GM12878 (cell line): ENCODE measurements around the gene PUSL1. TPM values are rescaled to one million over a fixed set of nuclear protein-coding genes. Genes with fewer than 3 reads are reported as not detected.

Experiments
- ATAC-seq: fragments of 200-7000 bp; cut with Tn5 transposase; 3 replicates; pipeline ENCODE4 v1.9.1; 2020; ENCODE audit warnings: mild to moderate bottlenecking, moderate library complexity
- BruUV-seq: library from RNA; stranded (reverse); fragments of 400-500 nt; replicated peaks from 2 replicates; lab custom pipeline; 2021; lab: Mats Ljungman, UMichigan
- CTCF ChIA-PET: fragments of 300-600 bp; sonication (Branson Sonifier 250); formaldehyde crosslinking; extraction: SDS; loops from one replicate; lab custom pipeline; 2021; ENCODE audit warnings: inconsistent platforms; lab: Yijun Ruan, JAX
- POLR2A ChIA-PET: fragments of 350-600 bp; formaldehyde crosslinking; extraction: SDS; loops from one replicate; lab custom pipeline; 2021; ENCODE audit warnings: inconsistent platforms; lab: Charles Lee
- RAD21 ChIA-PET: fragments of 300-600 bp; sonication (Branson Sonifier 250); formaldehyde crosslinking; loops from one replicate; lab custom pipeline; 2023; ENCODE audit warnings: antibody characterized with exemption; ENCODE audit not compliant: unreplicated experiment; lab: Charles Lee
- SMC1A ChIA-PET: fragments of 300-600 bp; sonication (Branson Sonifier 250); formaldehyde crosslinking; loops from one replicate; lab custom pipeline; 2023; ENCODE audit not compliant: unreplicated experiment, uncharacterized antibody; lab: Charles Lee
- DNase-seq: peaks from one replicate; pipeline ENCODE4 v3.0.0-alpha.2; 2011; ENCODE audit warnings: low read depth, low spot score
- FAIRE-seq: peaks from 3 replicates; lab custom pipeline; 2011; peaks lifted over from hg19 to GRCh38; lab: Jason Lieb, UNC
- H2AFZ ChIP-seq: 2 replicates; pipeline ENCODE4 v1.6.0; 2011; ENCODE audit warnings: low read depth, low read length, control low read depth; ENCODE audit not compliant: control insufficient read depth
- H3K27ac ChIP-seq: 2 replicates; pipeline ENCODE4 v1.5.1; 2011; ENCODE audit warnings: control low read depth; ENCODE audit not compliant: control insufficient read depth, insufficient read depth
- H3K27me3 ChIP-seq, 2 experiments: replicated peaks in 1 of 2; 2 replicates each; pipeline versions ENCODE4 v1.6.0 to v1.6.1; 2011; ENCODE audit warnings: low read length in 1 of 2; ENCODE audit not compliant: control insufficient read depth in 2 of 2, insufficient read depth in 2 of 2
- H3K36me3 ChIP-seq, 2 experiments: 2 replicates each; pipeline ENCODE4 v1.5.1; 2011; ENCODE audit warnings: low read length in 1 of 2; ENCODE audit not compliant: control insufficient read depth in 2 of 2, insufficient read depth in 2 of 2
- H3K4me1 ChIP-seq: 2 replicates; pipeline ENCODE4 v1.6.1; 2011; ENCODE audit warnings: mild to moderate bottlenecking, low read length, moderate library complexity, mixed read lengths; ENCODE audit not compliant: control insufficient read depth, insufficient read depth
- H3K4me2 ChIP-seq: 2 replicates; pipeline ENCODE4 v1.6.0; 2011; ENCODE audit warnings: control low read depth; ENCODE audit not compliant: control insufficient read depth, insufficient read depth
- H3K4me3 ChIP-seq: fragments of 200-600 bp; sonication (generic); 2 replicates; pipeline ENCODE4 v1.5.1; 2016
- H3K79me2 ChIP-seq: 2 replicates; pipeline ENCODE4 v1.6.0; 2011; ENCODE audit warnings: low read length; ENCODE audit not compliant: control insufficient read depth, insufficient read depth
- H3K9ac ChIP-seq: 2 replicates; pipeline ENCODE4 v1.8.0; 2011; ENCODE audit warnings: low read length, control low read depth, mixed read lengths; ENCODE audit not compliant: control insufficient read depth, insufficient read depth
- H3K9me3 ChIP-seq: replicated peaks from 3 replicates; pipeline ENCODE4 v1.5.1; 2011; ENCODE audit warnings: mild to moderate bottlenecking, low read length; ENCODE audit not compliant: control insufficient read depth, insufficient read depth
- H4K20me1 ChIP-seq: 2 replicates; pipeline ENCODE4 v1.6.0; 2011; ENCODE audit not compliant: control insufficient read depth, insufficient read depth
- E2F8 ChIP-seq: fragments of 450-650 bp; IDR thresholded peaks from 2 replicates; pipeline ENCODE4 v1.6.1; 2018; ENCODE audit warnings: mild to moderate bottlenecking, low read depth, moderate library complexity; ENCODE audit not compliant: partially characterized antibody
- FOS ChIP-seq: IDR thresholded peaks from 3 replicates; pipeline ENCODE4 v1.6.1; 2011; ENCODE audit warnings: borderline replicate concordance; ENCODE audit not compliant: insufficient read length; ENCODE audit errors: extremely low read depth
- LARP7 ChIP-seq: fragments of 450-650 bp; IDR thresholded peaks from 2 replicates; pipeline ENCODE4 v1.6.1; 2017; ENCODE audit warnings: mild to moderate bottlenecking
- NRF1 ChIP-seq: conservative IDR thresholded peaks from 2 replicates; pipeline ENCODE4 v1.6.1; 2011; ENCODE audit warnings: mild to moderate bottlenecking, low read depth, low read length, improper control_type of control experiment
- RUNX3 ChIP-seq: IDR thresholded peaks from 2 replicates; pipeline ENCODE4 v1.6.1; 2012; ENCODE audit warnings: low read length, inconsistent platforms
- WGBS: methylation state at CpG from one replicate; pipeline ENCODE4 v1.1.6; 2016; ENCODE audit warnings: low lambda C conversion rate; ENCODE audit not compliant: insufficient replicate concordance, insufficient coverage; ENCODE audit errors: missing lambda C conversion rate; 5-methylcytosine and 5-hydroxymethylcytosine counted together
- in situ Hi-C: fragments of 300-500 bp; cut with MboI; formaldehyde crosslinking; loops from 9 replicates; pipeline ENCODE4 v1.14.3; 2018; ENCODE audit warnings: mixed read lengths
- intact Hi-C: fragments of 100-400 bp; cut with micrococcal nuclease; formaldehyde crosslinking; loops from one replicate; pipeline ENCODE4 v1.14.2; 2022; ENCODE audit not compliant: unreplicated experiment
- polyA plus RNA-seq, 11 experiments: library from polyadenylated mRNA; depleted of rRNA in 4 of 11; unstranded in 6 of 11; stranded (reverse) in 5 of 11; fragments of >200 nt; fragmentation: Nextera tagmentation in 4 of 11; fragmentation: Illumina TruSeq in 1 of 11; extraction: Ambion mirVana in 4 of 11; extraction: Trizol in 1 of 11; gene quantifications; 1 replicate in 1 of 11; 2 replicates in 10 of 11; pipeline versions ENCODE4 v1.2.1 to v1.2.3, GENCODE V29; 2011 to 2016; ENCODE audit warnings: inconsistent platforms in 2 of 11, missing spikeins in 2 of 11, low read depth in 1 of 11
- total RNA-seq, 4 experiments: library from RNA; depleted of rRNA in 3 of 4; stranded (reverse); fragments of >200 nt in 3 of 4; fragmentation: Illumina TruSeq in 1 of 4; extraction: Trizol in 1 of 4; gene quantifications; 2 replicates each; pipeline versions ENCODE4 v1.2.1 to v1.2.3, GENCODE V29; 2013 to 2021

Gene PUSL1
- total and polyA plus RNA-seq, 10 of the 15 experiments (the other 5 are each of a cell fraction or from before 2014, with no cell fraction given): 0.16 to 28.4 (median 15.1) TPM

GRCh38 chr1:1337793-1338147 is 29.4 kb downstream of the PUSL1 start:
- H3K4me3 ChIP-seq: no peak overlapping the region
- no peak overlapping the region for H2AFZ ChIP-seq
- no TSS peak for BruUV-seq
- ChIA-PET CTCF (no interaction called here), RAD21 (interaction anchor here (0.5 to 0.6 kb wide), 2 partner anchors 9 to 341 kb away, joined by 3 read pairs; no protein-coding TSS in a partner anchor), SMC1A (no interaction called here)
- no peaks in the 10 kb centered on the region for H3K9me3 ChIP-seq
- H3K27ac ChIP-seq: no peak overlapping the region
- peaks cover 0 to 5% of the 10 kb centered on the region in 2 experiments for H3K36me3 ChIP-seq
- no peaks in the 10 kb centered on the region for H3K27me3 ChIP-seq
- ATAC-seq: peak; percentile 93
- no peaks in the 10 kb centered on the region for H4K20me1 ChIP-seq
- 75% methylated on average over 17 of the region's 18 CpGs for WGBS
- no peaks in the 10 kb centered on the region for H3K4me1 ChIP-seq
- no peak for TF ChIP-seq RUNX3
- TF ChIP-seq NRF1: no peak
- no peak for TF ChIP-seq E2F8
- no peak for TF ChIP-seq LARP7
- TF ChIP-seq FOS: no peak
- TF ChIP-seq, all 136 proteins: peak for 0
- Histone ChIP-seq H3K79me2 (no peaks in the 10 kb centered on the region), H3K9ac (no peak overlapping the region), H3K4me2 (no peak overlapping the region)
- POLR2A ChIA-PET: no interaction called here
- in situ Hi-C loops: no loop called here
- intact Hi-C loops: no loop called here
- DNase-seq (no peak), FAIRE-seq (no peak)
